IMR-90 (cell line): ENCODE measurements around the gene NR5A1. TPM values are rescaled to one million over a fixed set of nuclear protein-coding genes. Genes with fewer than 3 reads are reported as not detected.

Experiments used
- ATAC-seq: fragments of 200-7000 bp; cut with Tn5 transposase; 2 replicates; pipeline ENCODE4 v1.9.1; 2020; ENCODE audit warnings: low read depth, mild to moderate bottlenecking, moderate library complexity
- BruUV-seq: library from RNA; stranded (reverse); fragments of 400-500 nt; replicated peaks from 2 replicates; lab custom pipeline; 2021; lab: Mats Ljungman, UMichigan
- CTCF ChIA-PET: fragments of 300-600 bp; formaldehyde crosslinking; extraction: SDS; loops from one replicate; lab custom pipeline; 2021; ENCODE audit warnings: antibody characterized with exemption; lab: Yijun Ruan, JAX
- POLR2A ChIA-PET: fragments of 300-600 bp; sonication (Branson Sonifier 250); formaldehyde crosslinking; loops from one replicate; lab custom pipeline; 2022; ENCODE audit warnings: antibody characterized with exemption; ENCODE audit not compliant: unreplicated experiment; lab: Charles Lee
- DNase-seq: peaks from one replicate; pipeline ENCODE4 v3.0.0; 2013
- H2AFZ ChIP-seq: replicated peaks from 2 replicates; pipeline ENCODE3; 2013; ENCODE audit warnings: low read length, mild to moderate bottlenecking; ENCODE audit not compliant: poor library complexity
- H2AK5ac ChIP-seq: 2 replicates; pipeline ENCODE4 v1.6.1; 2013; ENCODE audit warnings: low read depth, low read length, inconsistent platforms
- H2AK9ac ChIP-seq: replicated peaks from 2 replicates; pipeline ENCODE3; 2013; ENCODE audit warnings: mild to moderate bottlenecking, low read depth, low read length, moderate library complexity; ENCODE audit not compliant: poor library complexity
- H2BK120ac ChIP-seq: 2 replicates; pipeline ENCODE4 v1.6.1; 2013; ENCODE audit warnings: low read depth, low read length, inconsistent platforms
- H2BK15ac ChIP-seq: 3 replicates; pipeline ENCODE4 v1.6.1; 2013; ENCODE audit warnings: low read depth, low read length, inconsistent platforms
- H2BK20ac ChIP-seq: 2 replicates; pipeline ENCODE4 v1.6.1; 2013; ENCODE audit warnings: low read depth, mild to moderate bottlenecking, inconsistent platforms, low read length, moderate library complexity
- H2BK5ac ChIP-seq: 2 replicates; pipeline ENCODE4 v1.6.1; 2013; ENCODE audit warnings: mild to moderate bottlenecking, low read depth, low read length, inconsistent platforms; ENCODE audit not compliant: poor library complexity, severe bottlenecking
- H3K14ac ChIP-seq: replicated peaks from 2 replicates; pipeline ENCODE4 v1.6.1; 2013; ENCODE audit warnings: low read depth, low read length, inconsistent platforms
- H3K18ac ChIP-seq: 2 replicates; pipeline ENCODE4 v1.6.1; 2013; ENCODE audit warnings: low read depth, low read length, control low read depth
- H3K23ac ChIP-seq: 2 replicates; pipeline ENCODE4 v1.6.1; 2013; ENCODE audit warnings: low read depth, low read length, inconsistent platforms
- H3K27ac ChIP-seq: 2 replicates; pipeline ENCODE4 v1.5.1; 2013; ENCODE audit warnings: mild to moderate bottlenecking, control low read depth, low read length; ENCODE audit not compliant: insufficient read depth
- H3K27me3 ChIP-seq: 2 replicates; pipeline ENCODE4 v1.6.1; 2013; ENCODE audit warnings: low read length; ENCODE audit not compliant: control insufficient read depth, insufficient read depth
- H3K36me3 ChIP-seq: 2 replicates; pipeline ENCODE4 v1.6.1; 2013; ENCODE audit warnings: low read length, mixed read lengths; ENCODE audit not compliant: control insufficient read depth, insufficient read depth
- H3K4ac ChIP-seq: 2 replicates; pipeline ENCODE4 v1.6.1; 2013; ENCODE audit warnings: low read depth, low read length, inconsistent platforms
- H3K4me1 ChIP-seq: 2 replicates; pipeline ENCODE4 v1.6.1; 2013; ENCODE audit warnings: low read length, mixed read lengths; ENCODE audit not compliant: control insufficient read depth, insufficient read depth
- H3K4me2 ChIP-seq: 2 replicates; pipeline ENCODE4 v1.6.1; 2013; ENCODE audit warnings: low read depth, mild to moderate bottlenecking, control low read depth, low read length, moderate library complexity
- H3K4me3 ChIP-seq: 2 replicates; pipeline ENCODE4 v1.5.1; 2013; ENCODE audit warnings: low read depth, mild to moderate bottlenecking, control low read depth, low read length, moderate library complexity; ENCODE audit not compliant: insufficient read depth
- H3K56ac ChIP-seq: 2 replicates; pipeline ENCODE4 v1.6.1; 2013; ENCODE audit warnings: low read length, inconsistent platforms; ENCODE audit not compliant: insufficient read depth; ENCODE audit errors: extremely low read depth
- H3K79me1 ChIP-seq, 2 experiments: 2 replicates each; pipeline ENCODE4 v1.6.1; 2013; ENCODE audit warnings: low read length in 2 of 2, inconsistent platforms in 1 of 2, low read depth in 1 of 2
- H3K9ac ChIP-seq: 2 replicates; pipeline ENCODE4 v1.6.1; 2013; ENCODE audit warnings: low read depth, low read length, control low read depth
- H3K9me1 ChIP-seq: 2 replicates; pipeline ENCODE4 v1.6.1; 2013; ENCODE audit warnings: low read length, inconsistent platforms; ENCODE audit not compliant: insufficient read depth
- H3K9me3 ChIP-seq: 2 replicates; pipeline ENCODE4 v1.6.1; 2013; ENCODE audit warnings: low read length; ENCODE audit not compliant: control insufficient read depth, insufficient read depth
- H4K20me1 ChIP-seq: 2 replicates; pipeline ENCODE4 v1.6.1; 2013; ENCODE audit warnings: low read length, inconsistent platforms; ENCODE audit not compliant: insufficient read depth
- H4K5ac ChIP-seq: 2 replicates; pipeline ENCODE4 v1.6.1; 2013; ENCODE audit warnings: mild to moderate bottlenecking, low read depth, low read length, control low read depth
- H4K8ac ChIP-seq, 2 experiments: 2 replicates each; pipeline ENCODE4 v1.6.1; 2013; ENCODE audit warnings: low read depth in 2 of 2, low read length in 2 of 2, control low read depth in 1 of 2, inconsistent platforms in 1 of 2
- H4K91ac ChIP-seq: 2 replicates; pipeline ENCODE4 v1.6.1; 2013; ENCODE audit warnings: low read depth, low read length, inconsistent platforms; ENCODE audit not compliant: insufficient read depth
- MAZ ChIP-seq: IDR thresholded peaks from 2 replicates; pipeline ENCODE4 v1.6.1; 2012; ENCODE audit warnings: low read depth, mild to moderate bottlenecking, low read length, improper control_type of control experiment, moderate library complexity, borderline replicate concordance
- WGBS, 2 experiments: methylation state at CpG; one replicate each; pipeline versions ENCODE4 v1.1.5 to v1.1.7; 2013; ENCODE audit warnings: missing lambda C conversion rate in 2 of 2; ENCODE audit not compliant: insufficient read length in 1 of 2; ENCODE audit errors: extremely low coverage in 2 of 2; 5-methylcytosine and 5-hydroxymethylcytosine counted together
- dilution Hi-C: fragments of 300-500 bp; cut with HindIII; formaldehyde crosslinking; loops from one replicate; pipeline ENCODE4 v1.14.3; 2018; ENCODE audit warnings: low sequenced_read_pairs; ENCODE audit not compliant: unreplicated experiment
- in situ Hi-C: fragments of 300-500 bp; cut with MboI; formaldehyde crosslinking; loops from 3 replicates; pipeline ENCODE4 v1.14.3; 2019; ENCODE audit warnings: low sequenced_read_pairs, inconsistent platforms, mixed read lengths
- intact Hi-C: fragments of 100-400 bp; cut with micrococcal nuclease; formaldehyde crosslinking; loops from 2 replicates; pipeline ENCODE4 v1.10.0; 2022
- polyA plus RNA-seq, 3 experiments: library from polyadenylated mRNA; depleted of rRNA; stranded (reverse); fragments of >200 nt; gene quantifications; 2 replicates each; pipeline ENCODE4 v1.2.3, GENCODE V29; 2012; ENCODE audit warnings: low replicate concordance in 1 of 3
- total RNA-seq: library from RNA; depleted of rRNA; stranded (reverse); fragments of >200 nt; gene quantifications from 2 replicates; pipeline ENCODE4 v1.2.3, GENCODE V29; 2012

NR5A1 gene
- total and polyA plus RNA-seq, 2 of the 4 experiments (the other 2 are of a cell fraction), result not detected

- Histone ChIP-seq H3K9ac (no peak overlapping the region), H3K4me3 (no peak overlapping the region), H3K4me1 (no peaks in the 10 kb centered on the region; the same call in 1 of the 2 replicates), H3K9me1 (no peaks in the 10 kb centered on the region), H2AK5ac (no peak overlapping the region), H2AK9ac (no peak overlapping the region), H3K36me3 (no peaks in the 10 kb centered on the region), H3K4me2 (no peak overlapping the region), H4K5ac (no peak overlapping the region), H2AFZ (no peak overlapping the region), H3K18ac (no peak overlapping the region), H2BK15ac (no peak overlapping the region), H4K8ac (no peak overlapping the region), H4K91ac (no peak overlapping the region), H2BK5ac (no peak overlapping the region), H2BK20ac (no peak overlapping the region), H3K23ac (no peak overlapping the region), H3K4ac (no peak overlapping the region), H4K20me1 (no peaks in the 10 kb centered on the region), H3K9me3 (no peaks in the 10 kb centered on the region), H3K79me1 (no peaks in the 10 kb centered on the region), H3K27ac (no peak overlapping the region), H3K56ac (no peak overlapping the region), H3K14ac (no peak overlapping the region), H2BK120ac (no peak overlapping the region), H3K27me3 (peaks cover 55% of the 10 kb centered on the region)
- ATAC-seq, result no peak
- BruUV-seq, result no TSS peak
- ChIA-PET CTCF (no interaction called here), POLR2A (no interaction called here)
- DNase-seq, result no peak
- in situ Hi-C loops, result no loop called here
- intact Hi-C loops, result no loop called here
- dilution Hi-C loops, result no loop called here
- TF ChIP-seq MAZ, result no peak
- WGBS, 2 experiments, result 87% methylated on average over 3 of the region's 4 CpGs; no CpG with 5 or more reads in 1 of the 2 experiments
Measured at GRCh38 chr9:124514125-124514524, 6.9 kb upstream of the NR5A1 start.
